Measurements from ENCODE around the gene IGF1. TPM values are rescaled to one million over a fixed set of nuclear protein-coding genes. Genes with fewer than 3 reads are reported as not detected.

IGF1 gene
- total RNA-seq, 6 experiments from 2014 or later = 18.9 to 115 (median 59.2) TPM

DNA sequence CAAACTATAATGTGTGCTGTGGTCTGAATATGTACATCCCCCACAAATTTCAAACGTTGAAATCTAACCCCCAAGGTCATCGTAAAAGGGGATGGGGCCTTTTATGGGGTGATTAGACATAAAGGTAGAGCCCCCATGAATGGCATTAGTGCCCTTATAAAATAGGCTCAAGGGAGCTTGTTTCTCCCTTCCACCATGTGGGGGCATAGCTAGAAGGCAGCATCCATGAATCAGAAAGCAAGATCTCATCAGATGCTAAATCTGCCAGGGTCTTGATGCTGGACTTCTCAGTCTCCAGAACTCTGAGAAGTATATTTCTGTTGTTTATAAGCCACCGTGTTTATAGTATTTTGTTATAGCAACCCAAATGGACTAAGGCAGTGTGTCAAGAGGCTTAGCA lies 33.4 kb upstream of the IGF1 start:
- peaks cover 0 to 24% (median 9%) of the 10 kb centered on the region in 4 donors for H3K4me1 ChIP-seq
- ATAC-seq (no peak), DNase-seq (no peak)
- no peak overlapping the region for H3K4me3 ChIP-seq
- H3K27ac ChIP-seq = no peak overlapping the region
- H3K27me3 ChIP-seq = no peaks in the 10 kb centered on the region
- intact Hi-C loops (cut with DNase I) = no loop called here
- no peaks in the 10 kb centered on the region for H3K9me3 ChIP-seq
- TF ChIP-seq POLR2A (IDR thresholded peaks at IDR 0.05) = no peak
- TF ChIP-seq, protein P1, sequence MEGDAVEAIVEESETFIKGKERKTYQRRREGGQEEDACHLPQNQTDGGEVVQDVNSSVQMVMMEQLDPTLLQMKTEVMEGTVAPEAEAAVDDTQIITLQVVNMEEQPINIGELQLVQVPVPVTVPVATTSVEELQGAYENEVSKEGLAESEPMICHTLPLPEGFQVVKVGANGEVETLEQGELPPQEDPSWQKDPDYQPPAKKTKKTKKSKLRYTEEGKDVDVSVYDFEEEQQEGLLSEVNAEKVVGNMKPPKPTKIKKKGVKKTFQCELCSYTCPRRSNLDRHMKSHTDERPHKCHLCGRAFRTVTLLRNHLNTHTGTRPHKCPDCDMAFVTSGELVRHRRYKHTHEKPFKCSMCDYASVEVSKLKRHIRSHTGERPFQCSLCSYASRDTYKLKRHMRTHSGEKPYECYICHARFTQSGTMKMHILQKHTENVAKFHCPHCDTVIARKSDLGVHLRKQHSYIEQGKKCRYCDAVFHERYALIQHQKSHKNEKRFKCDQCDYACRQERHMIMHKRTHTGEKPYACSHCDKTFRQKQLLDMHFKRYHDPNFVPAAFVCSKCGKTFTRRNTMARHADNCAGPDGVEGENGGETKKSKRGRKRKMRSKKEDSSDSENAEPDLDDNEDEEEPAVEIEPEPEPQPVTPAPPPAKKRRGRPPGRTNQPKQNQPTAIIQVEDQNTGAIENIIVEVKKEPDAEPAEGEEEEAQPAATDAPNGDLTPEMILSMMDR (IDR thresholded peaks at IDR 0.05) = no peak
- 71% methylated on average over 3 of the region's 3 CpGs for WGBS (ENCODE audit: insufficient coverage, low coverage, low lambda C conversion rate, missing lambda C conversion rate)
- no peaks in the 10 kb centered on the region for H3K36me3 ChIP-seq

- H3K27ac ChIP-seq = no peak overlapping the region
- TF ChIP-seq, protein P1 (IDR thresholded peaks at IDR 0.05) = no peak
- TF ChIP-seq POLR2A (IDR thresholded peaks at IDR 0.05) = no peak
- H3K4me3 ChIP-seq = no peak overlapping the region
- DNase-seq (no peak), ATAC-seq (no peak)
- WGBS (ENCODE audit: insufficient coverage, low coverage, low lambda C conversion rate, missing lambda C conversion rate) = 77% methylated on average over 5 of the region's 8 CpGs
- no peaks in the 10 kb centered on the region for H3K9me3 ChIP-seq
- no peaks in the 10 kb centered on the region for H3K27me3 ChIP-seq
- H3K36me3 ChIP-seq = no peaks in the 10 kb centered on the region
- intact Hi-C loops (cut with DNase I) = no loop called here
- H3K4me1 ChIP-seq = peaks cover 0 to 24% (median 9%) of the 10 kb centered on the region in 4 donors
Observed at GRCh38 chr12:102513272-102513671, 32.9 kb upstream of the IGF1 start.

GRCh38 chr12:102512523-102512922 lies 32.2 kb upstream of the IGF1 start:
- ATAC-seq = no peak
- 61% methylated on average over 3 of the region's 3 CpGs for WGBS (ENCODE audit: insufficient coverage, low coverage, low lambda C conversion rate, missing lambda C conversion rate)
- Histone ChIP-seq H3K36me3 (no peaks in the 10 kb centered on the region), H3K4me1 (peaks cover 0 to 24% (median 9%) of the 10 kb centered on the region in 4 donors), H3K27ac (peak overlapping the region in 1 of 3 donors; percentile 58), H3K4me3 (no peak overlapping the region), H3K27me3 (no peaks in the 10 kb centered on the region), H3K9me3 (no peaks in the 10 kb centered on the region)
- TF ChIP-seq, protein P1 (IDR thresholded peaks at IDR 0.05) = no peak
- TF ChIP-seq POLR2A (IDR thresholded peaks at IDR 0.05) = no peak
- intact Hi-C loops (cut with DNase I) = no loop called here
- no peak for DNase-seq

GRCh38 chr12:102511575-102511974 lies 31.2 kb upstream of the IGF1 start:
- peak; percentile 30 to 58 (median 56) for DNase-seq
- peak overlapping the region in 2 of 3 donors; percentile 23 to 58 for H3K27ac ChIP-seq
- TF ChIP-seq POLR2A (IDR thresholded peaks at IDR 0.05) = no peak
- TF ChIP-seq, protein P1 (IDR thresholded peaks at IDR 0.05) = no peak

GRCh38 chr12:102510463-102510862 lies 30.1 kb upstream of the IGF1 start:
- Histone ChIP-seq H3K4me1 (peaks cover 0 to 24% (median 9%) of the 10 kb centered on the region in 4 donors), H3K9me3 (no peaks in the 10 kb centered on the region), H3K36me3 (no peaks in the 10 kb centered on the region), H3K27me3 (no peaks in the 10 kb centered on the region), H3K4me3 (no peak overlapping the region), H3K27ac (peak overlapping the region in 1 of 3 donors; percentile 58)
- DNase-seq (no peak), ATAC-seq (peak; percentile 52 to 69 (median 66))
- TF ChIP-seq, protein P1 (IDR thresholded peaks at IDR 0.05) = no peak
- no peak for TF ChIP-seq POLR2A (IDR thresholded peaks at IDR 0.05)
- 30% methylated on average over 3 of the region's 3 CpGs for WGBS (ENCODE audit: insufficient coverage, low coverage, low lambda C conversion rate, missing lambda C conversion rate)
- intact Hi-C loops (cut with DNase I) = no loop called here

More at GRCh38 chr12:102511575-102511974, 31.2 kb upstream of the IGF1 start:
- 21% methylated on average over 2 of the region's 2 CpGs for WGBS (ENCODE audit: insufficient coverage, low coverage, low lambda C conversion rate, missing lambda C conversion rate)
- Histone ChIP-seq H3K4me3 (no peak overlapping the region), H3K9me3 (no peaks in the 10 kb centered on the region), H3K27me3 (no peaks in the 10 kb centered on the region), H3K36me3 (no peaks in the 10 kb centered on the region), H3K4me1 (peaks cover 0 to 24% (median 9%) of the 10 kb centered on the region in 4 donors)
- peak; percentile 84 to 91 (median 87) for ATAC-seq
- intact Hi-C loops (cut with DNase I) = no loop called here
